ENCODE results near the gene BUD13. TPM values are rescaled to one million over a fixed set of nuclear protein-coding genes. Genes with fewer than 3 reads are reported as not detected.
A peak's percentile ranks its signal among the peaks of the same experiment; 100 is the strongest.

BUD13 gene
- total RNA-seq, 4 donors from 2014 or later: 16.3 to 42.9 (median 20.1) TPM

DNA sequence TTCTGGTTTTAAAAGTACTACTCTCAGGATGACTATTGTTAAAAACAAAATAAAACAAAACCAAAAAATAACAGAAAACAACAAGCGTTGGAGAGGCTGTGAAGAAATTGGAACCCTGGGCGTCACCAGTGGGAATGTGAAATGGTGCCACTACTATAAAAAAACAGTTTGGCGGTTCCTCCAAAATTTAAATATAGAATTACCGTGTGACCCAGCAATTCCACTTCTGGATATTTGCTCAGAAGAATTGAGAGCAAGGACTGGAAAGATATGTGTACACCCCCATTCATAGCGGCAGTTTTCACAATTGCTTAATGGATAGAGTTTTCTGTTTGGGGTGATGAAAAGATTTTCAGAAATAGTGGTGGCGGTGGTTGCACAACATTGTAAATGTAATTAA, 41.7 kb upstream of the BUD13 start:
- Histone ChIP-seq H3K27ac (peak overlapping the region in 2 of 4 donors; percentile 63 to 90), H3K4me3 (no peak overlapping the region), H3K9me3 (no peaks in the 10 kb centered on the region), H3K27me3 (no peaks in the 10 kb centered on the region), H3K36me3 (no peaks in the 10 kb centered on the region), H3K4me1 (no peaks in the 10 kb centered on the region)
- DNase-seq: no peak
- TF ChIP-seq, protein P1, sequence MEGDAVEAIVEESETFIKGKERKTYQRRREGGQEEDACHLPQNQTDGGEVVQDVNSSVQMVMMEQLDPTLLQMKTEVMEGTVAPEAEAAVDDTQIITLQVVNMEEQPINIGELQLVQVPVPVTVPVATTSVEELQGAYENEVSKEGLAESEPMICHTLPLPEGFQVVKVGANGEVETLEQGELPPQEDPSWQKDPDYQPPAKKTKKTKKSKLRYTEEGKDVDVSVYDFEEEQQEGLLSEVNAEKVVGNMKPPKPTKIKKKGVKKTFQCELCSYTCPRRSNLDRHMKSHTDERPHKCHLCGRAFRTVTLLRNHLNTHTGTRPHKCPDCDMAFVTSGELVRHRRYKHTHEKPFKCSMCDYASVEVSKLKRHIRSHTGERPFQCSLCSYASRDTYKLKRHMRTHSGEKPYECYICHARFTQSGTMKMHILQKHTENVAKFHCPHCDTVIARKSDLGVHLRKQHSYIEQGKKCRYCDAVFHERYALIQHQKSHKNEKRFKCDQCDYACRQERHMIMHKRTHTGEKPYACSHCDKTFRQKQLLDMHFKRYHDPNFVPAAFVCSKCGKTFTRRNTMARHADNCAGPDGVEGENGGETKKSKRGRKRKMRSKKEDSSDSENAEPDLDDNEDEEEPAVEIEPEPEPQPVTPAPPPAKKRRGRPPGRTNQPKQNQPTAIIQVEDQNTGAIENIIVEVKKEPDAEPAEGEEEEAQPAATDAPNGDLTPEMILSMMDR (IDR thresholded peaks at IDR 0.05): no peak
- TF ChIP-seq POLR2A (IDR thresholded peaks at IDR 0.05): no peak

DNA sequence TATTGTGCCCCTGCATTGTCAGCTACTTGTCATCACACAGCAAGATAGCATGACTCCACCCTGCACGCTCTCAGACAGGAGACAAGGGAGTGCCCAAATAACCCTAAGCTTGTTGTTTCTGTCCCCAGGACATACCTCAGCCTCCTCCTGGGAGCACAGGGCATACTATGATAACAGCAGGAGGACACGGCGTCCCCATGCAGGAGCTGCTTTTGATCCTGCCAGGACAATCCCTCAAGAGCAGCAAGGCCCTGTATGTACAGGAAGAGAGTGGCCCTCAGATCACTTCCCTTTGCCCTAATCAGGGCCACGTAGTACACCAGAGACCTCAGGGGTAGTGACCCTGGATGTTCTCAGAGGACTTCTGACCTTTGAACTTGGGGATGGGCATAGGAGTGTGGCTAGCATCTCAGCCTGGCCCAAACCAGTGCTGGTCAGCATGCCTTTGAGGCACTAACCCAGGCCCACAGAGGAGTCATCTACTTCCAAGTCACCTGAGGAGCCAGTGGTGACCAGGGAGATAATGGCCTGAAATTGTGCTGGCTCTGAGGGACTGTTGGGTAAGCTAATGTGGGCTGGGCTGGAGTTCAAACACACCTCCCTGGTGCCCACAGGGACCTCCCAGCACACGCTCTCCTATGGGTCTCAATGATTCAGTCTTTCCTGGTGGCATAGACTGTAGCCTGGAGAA, 41.1 kb upstream of the BUD13 start:
- no peak overlapping the region for H3K4me3 ChIP-seq
- peak in 2 of 3 donors; percentile 78 to 83 for DNase-seq
- H3K4me1 ChIP-seq: no peaks in the 10 kb centered on the region
- no peaks in the 10 kb centered on the region for H3K36me3 ChIP-seq
- H3K27ac ChIP-seq: peak overlapping the region in 2 of 4 donors; percentile 73 to 90
- no peaks in the 10 kb centered on the region for H3K9me3 ChIP-seq
- no peaks in the 10 kb centered on the region for H3K27me3 ChIP-seq
- TF ChIP-seq POLR2A (IDR thresholded peaks at IDR 0.05): peak; percentile 22 to 70
- TF ChIP-seq, protein P1 (IDR thresholded peaks at IDR 0.05): peak in 2 of 6 experiments; percentile 14 to 22

DNA sequence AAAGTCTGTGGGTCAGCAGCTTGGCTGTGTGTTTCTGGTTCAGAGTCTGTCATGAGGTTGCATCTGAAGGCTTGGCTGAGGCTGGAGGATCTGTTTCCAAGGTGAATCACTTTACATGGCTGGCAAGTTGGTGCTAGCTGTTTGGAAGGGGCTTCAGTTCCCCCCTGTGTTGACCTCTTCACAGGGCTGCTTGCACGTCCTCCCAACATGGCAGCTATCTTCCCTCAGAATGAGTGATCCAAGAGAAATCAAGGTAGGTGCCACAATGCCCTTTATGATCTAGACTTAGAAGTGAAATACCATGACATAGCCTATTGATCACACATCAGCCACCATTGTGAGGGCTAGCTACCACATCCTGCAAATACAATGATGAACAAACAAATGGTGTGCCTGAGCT, 40.4 kb upstream of the BUD13 start:
- Histone ChIP-seq H3K27ac (peak overlapping the region in 3 of 4 donors; percentile 24 to 90 (median 73)), H3K27me3 (no peaks in the 10 kb centered on the region), H3K9me3 (no peaks in the 10 kb centered on the region), H3K4me3 (no peak overlapping the region), H3K4me1 (no peaks in the 10 kb centered on the region), H3K36me3 (no peaks in the 10 kb centered on the region)
- TF ChIP-seq, protein P1 (IDR thresholded peaks at IDR 0.05): no peak
- no peak for TF ChIP-seq POLR2A (IDR thresholded peaks at IDR 0.05)
- no peak for DNase-seq

DNA sequence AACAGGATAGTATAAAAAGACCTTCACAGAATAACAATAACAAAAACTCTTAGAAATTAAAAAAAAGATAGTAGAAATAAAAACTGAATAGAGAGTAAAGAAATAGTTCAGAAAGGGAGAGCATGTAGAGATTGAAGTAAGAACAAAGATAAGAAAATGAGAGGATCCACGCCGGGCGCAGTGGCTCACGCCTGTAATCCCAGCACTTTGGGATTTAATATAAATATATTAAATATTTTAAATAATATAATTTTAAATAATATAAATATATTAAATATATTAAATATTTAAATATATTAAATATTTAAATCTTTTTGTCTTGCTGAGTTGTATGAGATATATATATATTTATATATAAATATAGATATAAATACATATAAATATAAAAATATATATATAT, 39.3 kb upstream of the BUD13 start:
- Histone ChIP-seq H3K4me3 (no peak overlapping the region), H3K4me1 (peaks cover 0 to 6% (median 0%) of the 10 kb centered on the region in 4 donors), H3K27ac (no peak overlapping the region), H3K27me3 (no peaks in the 10 kb centered on the region), H3K36me3 (no peaks in the 10 kb centered on the region), H3K9me3 (no peaks in the 10 kb centered on the region)
- TF ChIP-seq, protein P1 (IDR thresholded peaks at IDR 0.05): no peak
- no peak for TF ChIP-seq POLR2A (IDR thresholded peaks at IDR 0.05)
- no peak for DNase-seq

DNA sequence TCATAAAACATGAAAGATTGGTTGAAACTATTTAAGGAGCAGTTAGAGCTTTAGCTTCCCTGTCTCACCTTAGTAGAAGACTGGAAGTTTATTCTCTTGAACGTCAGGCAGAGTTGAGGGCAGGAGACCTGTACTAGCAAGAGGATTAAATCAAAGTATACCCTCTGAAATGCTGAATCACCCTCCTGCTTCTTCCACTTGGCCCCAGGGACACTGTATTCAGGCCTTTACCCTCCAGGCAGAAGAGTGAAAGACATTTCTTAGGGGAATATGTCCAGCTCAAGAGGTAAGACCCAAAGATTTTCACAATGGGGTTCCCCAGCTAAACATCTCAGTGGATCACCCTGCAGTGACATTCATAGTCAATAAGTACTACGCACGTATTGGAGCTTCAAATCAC, 38.4 kb upstream of the BUD13 start:
- H3K4me3 ChIP-seq: no peak overlapping the region
- peaks cover 0 to 6% (median 0%) of the 10 kb centered on the region in 4 donors for H3K4me1 ChIP-seq
- no peaks in the 10 kb centered on the region for H3K9me3 ChIP-seq
- no peak overlapping the region for H3K27ac ChIP-seq
- DNase-seq: no peak
- no peaks in the 10 kb centered on the region for H3K36me3 ChIP-seq
- TF ChIP-seq, protein P1 (IDR thresholded peaks at IDR 0.05): no peak
- TF ChIP-seq POLR2A (IDR thresholded peaks at IDR 0.05): no peak
- H3K27me3 ChIP-seq: no peaks in the 10 kb centered on the region

Data from Peyer's patch (tissue), 4 donors.